22Rv1 (cell line): ENCODE measurements around the gene COL5A2.

ENCODE experiments used
- H3K27ac ChIP-seq: fragments of 450-650 bp; 2 replicates; pipeline ENCODE4 v1.5.1; 2017
- CTCF ChIP-seq: fragments of 450-650 bp; IDR thresholded peaks from 2 replicates; pipeline ENCODE4 v1.5.1; 2017; ENCODE audit warnings: mild to moderate bottlenecking
- ZFX ChIP-seq: fragments of 450-650 bp; IDR thresholded peaks from 2 replicates; pipeline ENCODE4 v1.6.1; 2017; ENCODE audit warnings: antibody characterized with exemption, borderline replicate concordance

COL5A2 gene

GRCh38 chr2:189159273-189159672, 20.3 kb downstream of the COL5A2 start:
- TF ChIP-seq CTCF (no peak), ZFX (no peak)
- H3K27ac ChIP-seq: no peak overlapping the region

- H3K27ac ChIP-seq: no peak overlapping the region
- TF ChIP-seq ZFX: no peak
- TF ChIP-seq CTCF: no peak
Measured at GRCh38 chr2:189157939-189158338, 21.6 kb downstream of the COL5A2 start.

- no peak overlapping the region for H3K27ac ChIP-seq
- no peak for TF ChIP-seq CTCF
- no peak for TF ChIP-seq ZFX
Measured at GRCh38 chr2:189157456-189157855, 22.1 kb downstream of the COL5A2 start.

- no peak for TF ChIP-seq ZFX
- no peak for TF ChIP-seq CTCF
- no peak overlapping the region for H3K27ac ChIP-seq
Measured at GRCh38 chr2:189155795-189156194, 23.8 kb downstream of the COL5A2 start.

- TF ChIP-seq CTCF: no peak
- TF ChIP-seq ZFX: no peak
Measured at GRCh38 chr2:189153619-189154018, 25.9 kb downstream of the COL5A2 start.

GRCh38 chr2:189152483-189152882, 27.1 kb downstream of the COL5A2 start:
- H3K27ac ChIP-seq: no peak overlapping the region
- TF ChIP-seq ZFX (no peak), CTCF (no peak)

More at GRCh38 chr2:189153619-189154018, 25.9 kb downstream of the COL5A2 start:
- no peak overlapping the region for H3K27ac ChIP-seq

GRCh38 chr2:189151906-189152305, 27.7 kb downstream of the COL5A2 start:
- H3K27ac ChIP-seq: no peak overlapping the region

More at GRCh38 chr2:189151906-189152305, 27.7 kb downstream of the COL5A2 start:
- TF ChIP-seq CTCF (no peak), ZFX (no peak)
